ENCODE results near the gene SLC27A5. TPM values are rescaled to one million over a fixed set of nuclear protein-coding genes. Genes with fewer than 3 reads are reported as not detected.

The SLC27A5 gene
- total RNA-seq, 1 experiment from 2014 or later = 8.4 TPM

- Histone ChIP-seq H4K20me1 (ENCODE audit: insufficient read depth) (no peaks in the 10 kb centered on the region), H3K4me3 (peak overlapping the region; percentile 83), H3K27me3 (ENCODE audit: insufficient read depth, low read depth) (no peaks in the 10 kb centered on the region), H3K36me3 (ENCODE audit: low read depth) (no peaks in the 10 kb centered on the region), H3K4me2 (peak overlapping the region; percentile 95), H3K4me1 (replicated peaks; ENCODE audit: insufficient read depth) (peaks cover 10% of the 10 kb centered on the region), H3K27ac (peak overlapping the region; percentile 68; the same call in 1 of the 2 replicates), H2AFZ (peak overlapping the region; percentile 92), H3K79me2 (ENCODE audit: low read depth) (peaks cover 18% of the 10 kb centered on the region), H3K9me2 (ENCODE audit: insufficient read depth) (no peaks in the 10 kb centered on the region), H3F3A (ENCODE audit: insufficient read depth, low read depth) (peaks cover 14% of the 10 kb centered on the region; the same call in 1 of the 2 replicates), H3K9me3 (ENCODE audit: insufficient read depth, low read depth) (no peaks in the 10 kb centered on the region)
- no peak for TF ChIP-seq EZH2 (IDR thresholded peaks at IDR 0.05; ENCODE audit: low read depth)
- TF ChIP-seq CTCF (conservative IDR thresholded peaks at IDR 0.05) = no peak
- intact Hi-C loops (cut with micrococcal nuclease; ENCODE audit: unreplicated experiment) = loop anchor here (1.0 to 5.0 kb wide), 6 partner anchors 42 to 1416 kb away; partner anchors contain the start of genes ZNF274, ZNF446, ZNF544 and ZSCAN22
- CTCF ChIA-PET = interaction anchor here (1.0 to 1.6 kb wide), 2 partner anchors 192 to 517 kb away, joined by 3 to 4 read pairs; partner anchors contain the start of gene ZSCAN22
- no peak for DNase-seq
- BruUV-seq (replicated peaks) = TSS peak; percentile 37
- POLR2A ChIA-PET (ENCODE audit: unreplicated experiment) = interaction anchor here (0.6 to 1.4 kb wide), 4 partner anchors 110 to 299 kb away, joined by 3 to 9 read pairs (median 6); partner anchors contain the start of genes ZNF497 and ZNF584
These were observed 6.7 kb upstream of the SLC27A5 start for GRCh38 chr19:58518256-58519086.

- no peak overlapping the region for H3K27ac ChIP-seq
- H3K9me3 ChIP-seq (ENCODE audit: insufficient read depth, low read depth) = no peaks in the 10 kb centered on the region
- CTCF ChIA-PET = no interaction called here
- H3K4me1 ChIP-seq (replicated peaks; ENCODE audit: insufficient read depth) = peaks cover 10% of the 10 kb centered on the region
- H3K36me3 ChIP-seq (ENCODE audit: low read depth) = no peaks in the 10 kb centered on the region
- no peaks in the 10 kb centered on the region for H4K20me1 ChIP-seq (ENCODE audit: insufficient read depth)
- H3K4me3 ChIP-seq = no peak overlapping the region
- intact Hi-C loops (cut with micrococcal nuclease; ENCODE audit: unreplicated experiment) = loop anchor here (5.0 kb wide), 1 partner anchor 1415 kb away; no protein-coding TSS in a partner anchor
- H3F3A ChIP-seq (ENCODE audit: insufficient read depth, low read depth) = peaks cover 14% of the 10 kb centered on the region; the same call in 1 of the 2 replicates
- H2AFZ ChIP-seq = no peak overlapping the region
- DNase-seq = no peak
- POLR2A ChIA-PET (ENCODE audit: unreplicated experiment) = no interaction called here
- TF ChIP-seq CTCF (conservative IDR thresholded peaks at IDR 0.05) (no peak), EZH2 (IDR thresholded peaks at IDR 0.05; ENCODE audit: low read depth) (no peak)
- no peaks in the 10 kb centered on the region for H3K27me3 ChIP-seq (ENCODE audit: insufficient read depth, low read depth)
- H3K4me2 ChIP-seq = no peak overlapping the region
- no TSS peak for BruUV-seq (replicated peaks)
- H3K79me2 ChIP-seq (ENCODE audit: low read depth) = peaks cover 18% of the 10 kb centered on the region
- no peaks in the 10 kb centered on the region for H3K9me2 ChIP-seq (ENCODE audit: insufficient read depth)
These were observed 5.4 kb upstream of the SLC27A5 start for GRCh38 chr19:58516964-58517833.

GRCh38 chr19:58516246-58516836 is 4.5 kb upstream of the SLC27A5 start:
- intact Hi-C loops (cut with micrococcal nuclease; ENCODE audit: unreplicated experiment) = loop anchor here (5.0 kb wide), 1 partner anchor 1414 kb away; no protein-coding TSS in a partner anchor
- Histone ChIP-seq H2AFZ (no peak overlapping the region), H3K9me2 (ENCODE audit: insufficient read depth) (no peaks in the 10 kb centered on the region), H4K20me1 (ENCODE audit: insufficient read depth) (no peaks in the 10 kb centered on the region), H3K4me2 (no peak overlapping the region), H3F3A (ENCODE audit: insufficient read depth, low read depth) (peaks cover 14% of the 10 kb centered on the region; the same call in 1 of the 2 replicates), H3K4me3 (no peak overlapping the region), H3K27ac (no peak overlapping the region), H3K4me1 (replicated peaks; ENCODE audit: insufficient read depth) (peaks cover 10% of the 10 kb centered on the region), H3K36me3 (ENCODE audit: low read depth) (no peaks in the 10 kb centered on the region), H3K9me3 (ENCODE audit: insufficient read depth, low read depth) (no peaks in the 10 kb centered on the region), H3K27me3 (ENCODE audit: insufficient read depth, low read depth) (no peaks in the 10 kb centered on the region), H3K79me2 (ENCODE audit: low read depth) (peaks cover 18% of the 10 kb centered on the region)
- ChIA-PET CTCF (no interaction called here), POLR2A (ENCODE audit: unreplicated experiment) (no interaction called here)
- BruUV-seq (replicated peaks) = TSS peak; percentile 13
- no peak for DNase-seq
- TF ChIP-seq CTCF (conservative IDR thresholded peaks at IDR 0.05) (no peak), EZH2 (IDR thresholded peaks at IDR 0.05; ENCODE audit: low read depth) (no peak)

Data from PC-9 (cell line).